Stimulated activated CD8-positive, alpha-beta memory T cell treated with anti-CD3 and anti-CD28 coated beads, Interleukin-2, amount 100 ng/mL, for 48 hours (primary cell): Measurements from ENCODE around the gene PHPT1.
"Not testable (repeated sequence)": the region's sequence is repeated elsewhere in the genome, so short reads cannot be mapped to it uniquely, and the experiment has no call there.

Experiments used
- DNase-seq, 2 donors: peaks; one replicate each; pipeline ENCODE4 v3.0.0-alpha.2; 2020; ENCODE audit warnings: low read depth in 2 of 2

Gene PHPT1

GRCh38 chr9:136860529-136860928 lies 11.3 kb downstream of the PHPT1 start:
- DNase-seq = no peak

- no peak for DNase-seq
Observed at GRCh38 chr9:136860933-136861873, 12.0 kb downstream of the PHPT1 start.

GRCh38 chr9:136861874-136862457 lies 12.8 kb downstream of the PHPT1 start:
- DNase-seq = no peak

- no peak for DNase-seq
Observed at GRCh38 chr9:136862849-136863622, 13.8 kb downstream of the PHPT1 start.

GRCh38 chr9:136863623-136864273 lies 14.5 kb downstream of the PHPT1 start:
- no peak for DNase-seq

- no peak for DNase-seq
Observed at GRCh38 chr9:136865041-136865767, 16.0 kb downstream of the PHPT1 start.

GRCh38 chr9:136865768-136866103 lies 16.5 kb downstream of the PHPT1 start:
- DNase-seq = no peak

GRCh38 chr9:136866898-136867421 lies 17.8 kb downstream of the PHPT1 start:
- not testable (repeated sequence) for DNase-seq

- DNase-seq = no peak
Observed at GRCh38 chr9:136867480-136867879, 18.3 kb downstream of the PHPT1 start.

GRCh38 chr9:136867917-136868316 lies 18.7 kb downstream of the PHPT1 start:
- DNase-seq = no peak

GRCh38 chr9:136868644-136869043 lies 19.4 kb downstream of the PHPT1 start:
- no peak for DNase-seq

GRCh38 chr9:136869611-136870010 lies 20.4 kb downstream of the PHPT1 start:
- not testable (repeated sequence) for DNase-seq

GRCh38 chr9:136875155-136875554 lies 25.9 kb downstream of the PHPT1 start:
- no peak for DNase-seq

- DNase-seq = no peak
Observed at GRCh38 chr9:136876476-136876875, 27.3 kb downstream of the PHPT1 start.

- no peak for DNase-seq
Observed at GRCh38 chr9:136880651-136881050, 31.4 kb downstream of the PHPT1 start.

GRCh38 chr9:136881691-136882108 lies 32.5 kb downstream of the PHPT1 start:
- peak; percentile 43 to 61 for DNase-seq

GRCh38 chr9:136882109-136882946 lies 33.1 kb downstream of the PHPT1 start:
- DNase-seq = peak; percentile 85 to 89

- DNase-seq = not testable (repeated sequence)
Observed at GRCh38 chr9:136882947-136883283, 33.7 kb downstream of the PHPT1 start.

- not testable (repeated sequence) for DNase-seq
Observed at GRCh38 chr9:136883670-136884069, 34.5 kb downstream of the PHPT1 start.

- DNase-seq = peak; percentile 94 to 96
Observed at GRCh38 chr9:136885950-136886578, 36.9 kb downstream of the PHPT1 start, which contains the start of gene TRAF2. TRAF2 (plus strand) TSS chr9:136886516; CDS start chr9:136898741, 12,225 bp downstream.
